Suppressor macrophage treated with lipopolysaccharide for 4 hours (primary cell): ENCODE data around the gene ZNG1F.
"Not testable (repeated sequence)": the region's sequence is repeated elsewhere in the genome, so short reads cannot be mapped to it uniquely, and the experiment has no call there.

Source experiments
- DNase-seq: peaks from one replicate; pipeline ENCODE4 v3.0.0-alpha.2; 2020

The ZNG1F gene

DNA sequence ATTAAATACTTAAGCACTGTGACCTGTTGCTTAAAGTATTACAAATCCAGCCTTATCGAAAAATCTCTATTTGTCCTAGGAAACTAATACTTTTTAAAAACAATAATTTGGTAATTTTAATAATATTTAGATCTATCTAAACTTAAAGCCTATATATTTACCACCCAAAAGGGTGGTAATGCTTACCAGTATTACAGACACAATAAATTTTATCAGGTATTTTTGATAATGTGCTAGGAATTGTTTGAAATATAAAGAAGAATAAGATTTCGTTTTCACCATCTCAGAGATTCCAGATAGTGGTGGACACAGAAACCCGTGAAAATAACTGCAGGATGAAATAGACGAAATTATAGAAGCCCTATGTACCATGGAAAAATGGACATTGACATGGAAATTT lies 68.4 kb downstream of the ZNG1F start:
- DNase-seq = not testable (repeated sequence)

DNA sequence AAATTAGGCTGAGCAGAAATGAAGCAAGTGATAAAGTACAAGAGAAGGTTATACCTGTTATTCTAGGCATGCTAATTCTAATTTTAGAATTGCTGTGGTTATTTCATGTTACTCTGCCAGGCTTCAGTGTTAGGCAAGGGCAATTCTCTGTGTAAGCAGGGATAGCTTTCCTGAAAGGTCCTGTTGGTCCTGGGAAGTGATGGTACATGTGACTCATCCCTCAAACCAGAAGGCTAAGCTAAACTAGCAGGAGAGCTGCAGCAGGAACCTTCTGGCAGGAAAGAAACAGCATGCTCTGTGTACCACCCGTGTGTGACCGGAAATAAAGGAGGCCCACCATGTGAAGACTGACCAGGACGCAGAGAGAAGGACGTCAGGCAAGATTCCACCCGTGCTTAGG lies 69.4 kb downstream of the ZNG1F start:
- not testable (repeated sequence) for DNase-seq

DNA sequence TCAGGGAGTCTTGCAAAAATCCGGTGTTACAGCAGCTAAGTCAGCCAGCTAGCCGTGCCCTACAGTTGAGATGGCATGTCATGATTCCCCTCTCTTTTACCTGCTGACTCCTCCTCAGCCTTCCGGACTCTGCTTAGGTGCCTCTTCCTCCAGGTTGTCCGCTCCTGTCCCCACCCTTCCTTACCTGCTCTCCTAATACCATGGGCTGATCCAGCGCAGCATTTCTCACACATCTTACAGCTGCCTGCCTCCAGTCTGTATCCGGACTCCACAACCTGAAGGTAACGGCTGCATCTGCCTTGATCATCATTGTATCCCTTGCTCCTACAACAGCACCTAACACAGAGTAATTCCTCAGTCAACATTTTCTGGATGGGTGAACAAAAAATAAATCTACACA lies 69.8 kb downstream of the ZNG1F start:
- DNase-seq = not testable (repeated sequence)

DNA sequence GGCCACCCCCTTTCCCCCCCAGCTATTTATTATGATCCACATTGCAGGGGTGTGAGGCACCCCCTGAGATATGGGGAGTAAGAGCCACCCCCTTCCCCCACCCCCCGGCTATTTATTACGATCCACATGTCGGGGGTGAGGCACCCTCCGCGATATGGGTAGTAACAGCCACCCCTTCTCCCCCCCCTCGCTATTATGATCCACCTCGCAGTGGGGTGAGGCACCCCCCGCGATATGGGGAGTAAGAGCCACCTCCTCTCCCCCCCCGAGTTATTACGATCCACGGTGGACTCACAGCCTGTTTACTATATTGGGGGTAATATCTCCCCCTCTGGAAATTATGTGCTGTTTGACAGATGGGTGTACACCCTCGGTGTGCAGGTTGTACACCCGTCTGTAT lies 75.8 kb downstream of the ZNG1F start:
- not testable (repeated sequence) for DNase-seq

DNA sequence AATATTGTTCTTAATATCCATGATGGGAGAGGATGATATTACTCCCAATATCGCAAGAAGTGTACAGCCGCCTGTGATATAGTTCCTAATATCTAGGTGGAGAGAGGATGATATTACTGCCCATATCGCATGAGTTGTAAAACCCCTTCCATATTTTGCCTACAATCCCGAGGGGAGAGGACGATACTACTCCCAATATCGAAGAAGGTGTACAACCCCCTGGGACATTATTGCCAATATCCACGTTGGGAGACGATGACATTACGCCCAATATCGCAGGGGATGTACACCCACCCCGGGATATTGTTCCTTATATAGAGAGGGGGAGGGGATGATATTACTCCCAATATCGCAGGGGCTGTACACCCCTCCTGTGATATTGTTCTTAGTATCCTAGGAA lies 77.7 kb downstream of the ZNG1F start:
- DNase-seq = not testable (repeated sequence)

DNA sequence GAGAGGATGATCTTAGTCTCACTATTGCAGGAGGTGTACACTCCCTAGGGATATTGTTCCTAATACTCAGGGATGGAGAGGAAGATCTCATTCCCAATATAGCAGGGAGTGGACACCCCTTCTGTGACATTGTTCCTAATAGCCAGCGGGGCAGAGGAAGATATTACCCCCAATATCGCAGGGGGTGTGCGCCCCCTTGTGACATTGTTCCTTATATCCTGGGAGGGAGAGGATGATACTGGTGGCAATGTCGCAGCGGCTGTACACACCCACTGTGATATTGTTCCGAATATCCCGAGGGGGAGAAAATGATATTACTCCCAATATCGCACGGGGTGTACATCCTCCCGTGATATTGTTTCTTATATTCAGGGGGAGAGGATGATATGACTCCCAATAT lies 78.2 kb downstream of the ZNG1F start:
- not testable (repeated sequence) for DNase-seq

DNA sequence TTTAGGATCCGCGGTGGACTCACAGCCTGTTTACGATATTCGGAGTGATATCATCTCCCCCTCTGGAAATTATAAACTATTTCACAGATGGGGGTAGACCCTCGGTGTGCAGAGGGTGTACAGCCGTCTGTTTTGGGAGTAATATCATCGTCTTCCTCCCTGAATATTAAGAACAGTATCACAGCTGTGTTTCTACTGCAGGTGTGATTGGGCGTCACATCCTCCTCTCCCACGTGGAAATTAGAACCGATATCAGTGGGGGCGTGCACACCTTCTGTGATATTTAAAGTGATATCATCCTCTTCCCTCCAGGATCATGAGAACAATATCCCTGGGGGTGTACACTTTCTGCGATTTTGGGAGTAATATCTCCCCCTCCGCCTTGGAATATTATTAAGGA lies 79.9 kb downstream of the ZNG1F start:
- DNase-seq = not testable (repeated sequence)

DNA sequence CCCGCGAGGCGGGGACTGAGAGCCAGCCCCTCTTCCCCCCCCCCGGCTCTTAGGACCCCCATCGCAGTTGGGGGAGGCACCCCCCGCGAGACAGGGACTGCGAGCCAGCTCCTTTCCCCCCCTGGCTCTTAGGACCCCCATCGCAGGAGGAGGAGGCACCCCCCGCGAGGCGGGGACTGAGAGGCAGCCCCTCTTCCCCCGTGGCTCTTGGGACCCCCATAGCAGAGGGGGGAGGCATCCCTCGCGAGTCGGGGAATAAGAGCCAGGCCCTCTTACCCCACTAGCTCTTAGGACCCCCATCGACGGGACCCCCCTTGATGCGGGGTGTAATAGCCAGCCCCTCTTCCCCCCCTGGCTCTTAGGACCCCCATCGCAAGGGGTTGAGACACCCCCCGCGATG lies 80.3 kb downstream of the ZNG1F start:
- not testable (repeated sequence) for DNase-seq

DNA sequence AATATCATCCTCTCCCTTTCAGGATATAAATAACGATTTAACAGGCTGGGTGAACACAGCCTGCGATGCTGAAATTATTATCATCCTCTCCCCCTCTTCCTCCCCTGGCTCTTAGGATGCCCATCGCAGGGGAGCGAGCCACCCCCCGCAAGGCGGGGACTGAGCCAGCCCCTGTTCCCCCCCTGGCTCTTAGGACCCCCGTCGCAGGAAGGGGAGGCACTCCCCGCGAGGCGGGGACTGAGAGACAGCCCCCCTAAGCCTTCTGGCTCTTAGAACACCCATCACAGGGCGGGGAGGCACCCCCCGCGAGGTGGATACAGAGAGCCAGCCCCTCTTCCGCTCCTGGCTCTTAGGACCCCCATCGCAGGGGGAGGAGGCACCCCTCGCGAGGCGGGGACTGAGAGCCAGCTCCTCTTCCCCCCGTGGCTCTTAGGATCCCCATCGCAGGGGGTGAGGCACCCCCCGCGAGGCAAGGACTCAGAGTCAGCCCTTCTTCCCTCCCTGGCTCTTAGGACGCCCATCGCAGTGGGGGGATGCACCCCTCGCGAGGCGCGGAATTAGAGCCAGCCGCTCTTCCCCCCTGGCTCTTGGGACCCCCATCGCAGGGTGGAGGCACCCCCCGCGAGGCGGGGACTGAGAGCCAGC lies 82.5 kb downstream of the ZNG1F start:
- DNase-seq = not testable (repeated sequence)

DNA sequence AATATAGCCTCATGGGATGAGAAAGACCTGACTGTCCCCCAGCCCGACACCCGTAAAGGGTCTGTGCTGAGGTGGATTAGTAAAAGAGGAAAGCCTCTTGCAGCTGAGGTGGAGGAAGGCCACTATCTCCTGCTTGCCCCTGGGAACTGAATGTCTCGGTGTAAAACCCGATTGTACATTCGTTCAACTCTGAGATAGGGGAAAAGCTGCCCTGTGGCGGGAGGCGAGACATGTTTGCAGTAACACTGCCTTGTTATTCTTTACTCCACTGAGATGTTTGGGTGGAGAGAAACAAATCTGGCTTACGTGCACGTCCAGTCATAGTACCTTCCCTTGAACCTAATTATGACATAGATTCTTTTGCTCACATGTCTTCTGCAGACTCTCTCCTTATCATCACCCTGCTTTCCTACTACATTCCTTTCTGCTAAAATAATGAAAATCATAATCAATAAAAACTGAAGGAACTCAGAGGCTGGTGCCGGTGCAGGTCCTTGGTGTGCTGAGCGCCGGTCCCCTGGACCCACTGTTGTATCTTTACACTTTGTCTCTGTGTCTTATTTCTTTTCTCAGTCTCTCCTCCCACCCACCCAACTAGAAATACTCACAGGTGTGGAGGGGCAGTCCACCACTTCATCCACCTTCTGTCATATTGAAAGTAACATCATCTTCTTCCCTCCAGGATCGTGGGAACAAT lies 83.4 kb downstream of the ZNG1F start:
- DNase-seq = not testable (repeated sequence)

DNA sequence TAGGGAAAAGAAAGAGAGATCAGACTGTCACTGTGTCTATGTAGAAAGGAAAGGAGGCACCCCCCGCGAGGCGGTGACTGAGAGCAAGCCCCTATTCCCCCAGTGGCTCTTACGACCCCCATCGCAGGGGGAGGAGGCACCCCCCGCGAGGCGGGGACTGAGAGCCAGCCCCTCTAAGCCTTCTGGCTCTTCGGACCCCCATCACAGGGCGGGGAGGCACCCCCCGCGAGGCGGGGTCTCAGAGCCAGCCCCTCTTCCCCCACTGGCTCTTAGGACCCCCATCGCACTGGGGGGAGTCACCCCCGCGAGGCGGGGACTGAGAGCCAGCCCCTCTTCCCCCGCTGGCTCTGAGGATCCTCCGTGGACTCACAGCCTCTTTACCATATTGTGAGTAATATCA lies 84.6 kb downstream of the ZNG1F start:
- DNase-seq = not testable (repeated sequence)

DNA sequence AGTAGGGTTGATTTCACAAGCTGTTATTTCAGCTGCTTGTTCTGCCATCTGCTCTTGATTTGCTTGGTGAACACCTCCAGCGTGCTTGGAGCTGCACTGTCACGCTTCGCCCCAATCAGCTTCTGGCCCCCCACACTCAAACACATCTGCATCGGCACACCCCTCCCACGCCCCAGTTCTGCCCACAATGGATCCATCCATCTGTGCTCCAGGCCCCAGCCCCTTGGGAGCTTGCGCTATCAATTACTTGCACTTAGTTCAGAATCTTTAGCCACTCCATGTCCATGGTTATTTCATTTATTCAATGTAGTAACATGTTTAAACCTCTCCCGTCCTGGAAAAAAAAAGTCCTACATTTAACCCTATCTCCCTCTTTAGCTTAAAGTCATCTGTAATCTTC lies 88.6 kb downstream of the ZNG1F start:
- DNase-seq = not testable (repeated sequence)

DNA sequence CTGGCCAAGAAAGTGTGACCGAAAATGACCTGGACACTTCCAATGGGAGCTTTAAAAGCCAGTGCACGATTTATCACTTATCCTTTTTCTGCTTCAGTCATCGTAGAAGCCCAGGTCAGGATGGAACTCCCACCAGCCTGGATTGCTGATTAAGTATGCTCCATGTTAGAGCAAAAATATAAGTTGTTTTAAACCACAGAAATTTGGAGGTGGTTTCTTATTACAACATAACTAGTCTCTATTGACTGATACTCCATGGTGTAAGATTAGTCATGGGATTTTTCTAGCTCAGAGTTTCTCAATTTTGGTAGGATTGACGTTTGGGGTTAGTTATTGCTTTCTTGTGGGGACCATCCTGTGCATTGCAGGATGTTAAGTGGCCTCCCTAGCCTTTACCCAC lies 90.4 kb downstream of the ZNG1F start:
- peak; percentile 12 for DNase-seq

DNA sequence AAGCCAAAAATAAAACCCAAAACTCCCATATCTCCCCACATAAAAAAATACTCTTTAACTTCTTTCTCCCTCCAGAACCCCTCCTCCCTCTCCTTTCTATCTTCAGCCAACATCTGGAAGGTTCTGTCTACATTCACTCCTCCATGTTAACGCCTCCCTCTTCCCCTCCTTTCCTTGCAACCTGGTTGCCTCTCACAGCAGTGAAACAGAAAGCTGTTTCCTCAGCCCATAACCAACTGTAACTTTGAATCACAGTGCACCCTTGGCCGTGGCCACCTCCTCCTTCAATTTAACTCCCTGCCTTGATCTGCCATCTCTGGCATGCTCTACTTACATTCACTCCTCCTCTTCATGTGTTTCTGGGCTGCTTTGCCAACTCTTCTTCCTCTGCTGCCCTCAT lies 94.1 kb downstream of the ZNG1F start:
- not testable (repeated sequence) for DNase-seq

DNA sequence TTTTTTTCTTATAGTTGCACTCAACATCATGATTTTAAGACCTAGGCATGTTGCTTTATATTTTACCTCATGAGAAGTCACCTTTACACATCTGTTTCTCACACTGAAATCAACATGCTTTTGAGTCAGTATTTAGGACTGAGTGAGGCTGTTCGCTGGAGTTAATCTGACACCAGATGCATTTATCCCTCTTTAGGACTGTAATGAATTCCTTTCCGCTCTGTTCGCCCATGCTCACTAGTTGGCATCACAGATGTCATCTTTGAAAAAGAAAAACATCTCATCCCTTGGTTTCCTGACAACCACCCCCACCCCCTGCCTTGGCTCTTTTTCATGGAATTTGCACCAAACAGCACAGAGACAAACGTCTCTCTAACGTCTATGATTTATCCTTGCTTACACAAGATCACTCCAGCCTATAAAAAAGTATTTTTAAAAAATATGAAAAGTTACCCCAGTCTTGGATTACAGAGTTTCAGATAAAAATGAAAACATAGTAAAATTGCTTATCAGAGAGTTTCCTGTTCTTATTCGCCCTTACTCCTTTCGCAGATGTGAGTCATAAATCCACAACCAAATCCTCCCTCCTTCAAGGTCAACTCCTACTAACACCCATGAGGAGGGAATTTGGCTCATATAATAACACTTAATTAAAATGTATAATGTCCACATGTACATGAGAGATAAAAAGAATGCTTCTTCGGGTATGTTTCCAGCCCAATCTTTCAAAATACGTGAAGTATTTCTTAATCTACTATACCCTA lies 94.9 kb downstream of the ZNG1F start:
- not testable (repeated sequence) for DNase-seq

DNA sequence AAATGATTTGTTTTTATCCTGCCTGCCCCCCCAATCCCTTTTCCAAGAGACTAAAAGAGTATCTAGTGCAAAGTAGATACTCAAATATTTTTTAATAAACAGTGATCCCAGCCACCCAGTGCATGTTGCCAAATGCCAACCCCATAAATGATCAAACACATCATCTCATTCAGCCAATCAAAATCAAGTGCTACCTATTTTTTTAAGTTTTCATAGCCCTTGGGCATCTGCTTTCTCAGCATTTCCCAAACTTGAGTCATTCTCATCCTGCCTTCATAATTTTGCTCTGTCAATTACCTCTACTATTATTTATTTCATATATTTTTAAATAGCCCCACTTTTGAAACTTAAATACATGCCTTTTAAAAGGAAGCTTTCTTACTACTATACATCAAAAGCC lies 98.2 kb downstream of the ZNG1F start:
- not testable (repeated sequence) for DNase-seq

DNA sequence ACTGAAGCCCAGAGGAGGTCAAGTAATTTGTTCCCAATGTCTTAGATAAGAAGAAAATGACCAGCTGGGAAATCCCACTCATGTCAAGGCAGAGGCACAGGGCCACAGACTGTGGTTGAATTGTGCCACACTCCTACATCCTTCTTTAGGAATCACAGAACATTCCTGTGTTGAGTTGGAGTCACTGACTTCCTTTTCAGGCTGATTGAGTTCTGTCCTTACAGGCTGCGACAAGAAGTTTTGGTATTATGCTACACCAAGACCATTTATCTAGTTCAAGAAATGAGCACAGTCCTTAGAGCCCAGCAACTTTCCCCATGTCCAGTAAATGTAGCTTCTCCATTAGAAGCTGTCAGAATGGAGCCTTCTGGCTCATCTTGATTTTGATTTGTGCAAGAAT lies 98.7 kb downstream of the ZNG1F start:
- DNase-seq = not testable (repeated sequence)

DNA sequence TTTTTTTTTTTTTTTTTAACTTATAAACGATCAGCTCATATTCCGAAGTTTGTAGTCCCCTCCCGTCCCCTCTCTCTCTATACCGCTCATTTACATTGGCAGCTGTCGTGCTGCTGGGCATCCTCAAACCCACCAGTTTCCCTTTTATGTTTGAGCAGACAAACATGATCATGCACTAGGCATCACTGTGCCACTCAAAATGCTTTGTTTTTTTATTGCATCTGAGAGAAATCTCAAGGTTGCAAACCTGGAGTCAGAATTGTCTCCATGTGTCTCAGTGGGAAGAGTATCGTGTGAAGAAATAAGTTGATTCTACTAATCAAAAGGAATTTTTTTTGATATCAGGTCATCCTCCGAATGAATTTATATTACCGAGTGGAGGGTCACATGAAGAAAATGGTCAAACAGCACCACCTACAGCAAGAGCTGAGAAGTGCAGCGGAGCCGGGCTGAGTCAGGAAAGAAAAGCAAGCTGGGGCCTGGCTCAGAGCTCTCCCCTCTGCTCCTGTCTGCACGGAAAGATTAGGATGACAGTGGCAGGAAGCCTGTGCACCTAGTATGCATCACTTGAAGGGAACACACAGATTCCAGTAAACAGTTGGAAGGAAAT lies 100.6 kb downstream of the ZNG1F start:
- not testable (repeated sequence) for DNase-seq

DNA sequence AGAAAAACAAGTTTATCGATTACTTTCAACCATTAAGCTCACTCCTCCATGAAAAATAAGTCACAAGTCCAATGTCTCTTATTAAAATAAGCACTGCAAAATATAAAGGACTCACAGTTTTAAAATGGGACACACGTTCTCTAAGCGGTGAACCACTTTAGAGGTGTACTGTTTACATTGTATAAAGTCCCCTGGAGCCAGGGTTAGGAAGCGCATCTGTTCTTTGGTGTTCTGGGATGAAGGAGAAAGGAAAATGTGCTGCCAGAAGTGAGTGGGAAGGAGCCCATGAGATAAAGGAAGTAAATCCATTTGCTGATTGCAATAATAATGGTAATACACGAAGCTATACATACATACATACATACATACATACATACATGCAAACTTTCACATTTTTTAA lies 101.2 kb downstream of the ZNG1F start:
- not testable (repeated sequence) for DNase-seq

DNA sequence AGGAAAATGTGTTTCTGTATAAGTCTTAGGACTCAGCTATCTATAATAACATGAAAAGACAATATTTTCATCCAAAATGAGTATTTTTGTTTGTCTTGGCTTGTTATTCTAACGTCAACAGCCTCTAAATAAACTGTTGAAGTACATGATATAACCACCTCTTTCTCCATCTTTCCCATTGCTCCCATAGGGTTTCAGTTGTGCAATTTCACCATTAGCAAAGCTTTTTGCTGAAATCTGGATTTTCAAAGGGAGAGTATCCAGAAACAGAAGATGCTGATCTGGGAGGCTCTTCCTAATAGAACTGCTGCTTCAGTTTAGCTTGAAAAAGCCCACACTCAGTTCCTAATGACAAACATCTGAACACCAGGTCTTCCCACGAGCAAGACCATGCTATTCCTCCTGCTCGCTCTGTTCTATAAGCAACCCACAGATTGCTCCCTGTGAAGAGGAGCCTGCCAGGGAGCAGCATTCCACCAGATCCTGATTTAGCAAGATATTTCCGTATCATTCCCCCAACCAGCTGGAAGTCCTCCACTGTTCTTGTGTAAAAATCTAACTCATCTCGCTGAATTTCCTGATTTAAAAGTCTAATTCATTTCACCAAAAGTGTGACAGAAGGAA lies 101.8 kb downstream of the ZNG1F start:
- not testable (repeated sequence) for DNase-seq

DNA sequence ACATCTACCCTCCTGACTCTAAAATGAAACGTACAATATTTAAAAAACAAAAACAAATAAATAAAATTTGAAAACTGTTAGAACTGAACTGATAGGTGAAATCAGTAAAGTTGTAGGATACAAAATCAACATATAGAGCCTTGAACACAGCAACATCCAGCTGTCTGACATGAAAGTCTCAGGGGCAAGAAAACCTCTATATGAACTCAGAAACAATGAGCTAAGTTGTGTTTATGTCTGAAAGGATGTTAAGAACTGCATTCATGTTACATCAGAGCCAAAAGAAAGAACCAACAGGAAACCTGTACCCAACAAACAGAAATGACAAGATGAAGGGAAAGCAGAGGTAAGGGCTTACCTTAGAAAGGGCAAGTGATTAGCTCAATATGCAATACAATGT lies 102.4 kb downstream of the ZNG1F start:
- not testable (repeated sequence) for DNase-seq

DNA sequence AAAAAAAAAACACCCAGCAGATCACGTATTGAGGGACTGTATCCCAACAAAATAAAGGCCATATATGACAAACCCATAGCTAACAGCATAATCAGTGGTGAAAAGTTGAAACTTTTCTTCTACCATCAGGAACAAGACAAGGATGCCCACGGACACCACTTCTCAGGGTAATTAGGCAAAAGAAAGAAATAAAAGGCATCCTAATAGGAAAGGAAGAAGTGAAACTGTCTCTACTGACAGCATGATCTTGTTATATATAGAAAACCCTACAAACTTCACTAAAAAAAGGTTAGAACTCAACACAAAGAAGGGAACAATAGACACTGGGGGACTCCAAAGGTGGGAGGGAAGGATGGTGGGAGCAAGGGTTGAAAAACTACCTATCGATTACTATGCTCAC lies 102.9 kb downstream of the ZNG1F start:
- not testable (repeated sequence) for DNase-seq

DNA sequence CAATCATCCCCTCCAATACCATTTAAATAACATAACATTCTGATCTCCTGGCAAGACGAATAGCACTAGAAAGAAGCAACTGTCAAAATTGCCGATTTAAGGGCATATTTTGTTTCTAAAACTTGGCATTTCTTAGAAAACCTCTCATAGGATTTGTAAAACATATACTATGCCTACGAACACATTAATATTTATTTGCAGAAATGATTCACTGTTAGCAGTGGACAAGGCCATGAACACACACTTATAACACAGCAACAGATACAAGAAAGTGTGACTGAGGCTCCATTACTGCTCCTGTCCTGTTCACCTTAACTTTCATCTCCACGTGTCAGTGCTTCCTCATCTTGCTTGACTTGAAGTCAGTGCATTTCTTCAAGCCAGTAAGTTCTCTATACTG lies 106.8 kb downstream of the ZNG1F start:
- not testable (repeated sequence) for DNase-seq
